ENCODE results near the gene DPP9.

Gene DPP9

GRCh38 chr19:4653793-4654436 lies 69.7 kb downstream of the DPP9 start:
- DNase-seq = no peak

GRCh38 chr19:4652075-4652474 lies 71.6 kb downstream of the DPP9 start:
- DNase-seq = no peak

- DNase-seq = no peak
Measured at GRCh38 chr19:4650159-4650558, 73.5 kb downstream of the DPP9 start.

GRCh38 chr19:4649392-4650047 lies 74.1 kb downstream of the DPP9 start:
- no peak for DNase-seq

DNA sequence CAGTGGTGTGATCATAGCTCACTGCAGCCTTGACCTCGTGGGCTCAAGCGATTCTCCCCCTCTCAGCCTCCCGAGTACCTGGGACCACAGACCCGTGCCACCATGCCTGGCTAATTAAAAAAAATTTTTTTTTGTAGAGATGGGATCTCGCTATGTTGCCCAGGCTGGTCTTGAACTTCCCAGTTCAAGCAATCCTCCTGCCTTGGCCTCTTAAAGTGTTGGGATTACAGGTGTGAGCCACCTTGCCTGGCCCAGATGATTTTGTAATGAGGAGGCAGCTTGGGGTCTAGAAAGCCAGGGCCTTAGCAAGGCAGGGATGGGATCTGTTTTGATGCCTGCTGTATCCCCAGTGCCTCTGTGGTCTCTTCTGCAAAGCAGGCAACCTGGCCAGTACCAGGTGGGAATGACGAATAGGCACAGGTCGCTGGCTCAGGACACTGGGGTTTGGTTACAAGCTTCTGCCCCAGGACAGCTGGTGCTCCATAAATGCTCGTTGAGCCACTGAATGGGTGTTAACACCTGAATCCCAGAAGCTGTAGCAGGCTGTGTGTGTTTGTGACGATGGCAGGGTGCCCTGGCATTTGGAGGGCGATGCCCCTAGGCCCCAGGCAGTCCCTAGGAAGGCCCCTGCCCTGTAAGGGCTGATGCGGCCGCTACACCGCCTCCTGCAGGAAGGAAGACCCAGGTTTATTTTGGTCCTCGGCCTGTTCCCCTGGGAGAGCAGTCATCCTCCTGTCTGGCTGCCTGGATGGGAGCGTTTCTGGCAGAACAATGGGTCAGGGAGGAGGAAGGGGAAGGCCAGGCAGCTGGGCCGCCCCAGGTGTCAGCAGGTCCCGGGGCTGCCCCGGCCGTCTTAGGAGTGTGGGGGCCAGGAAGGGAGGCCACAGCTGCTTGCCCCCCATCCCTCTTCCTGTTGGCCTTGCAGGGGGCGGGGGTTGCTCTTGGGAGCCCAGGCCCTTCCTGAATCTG lies 75.7 kb downstream of the DPP9 start:
- DNase-seq = no peak

GRCh38 chr19:4645718-4646117 lies 77.9 kb downstream of the DPP9 start:
- DNase-seq = no peak

GRCh38 chr19:4642625-4643024 lies 81.0 kb downstream of the DPP9 start:
- no peak for DNase-seq

DNA sequence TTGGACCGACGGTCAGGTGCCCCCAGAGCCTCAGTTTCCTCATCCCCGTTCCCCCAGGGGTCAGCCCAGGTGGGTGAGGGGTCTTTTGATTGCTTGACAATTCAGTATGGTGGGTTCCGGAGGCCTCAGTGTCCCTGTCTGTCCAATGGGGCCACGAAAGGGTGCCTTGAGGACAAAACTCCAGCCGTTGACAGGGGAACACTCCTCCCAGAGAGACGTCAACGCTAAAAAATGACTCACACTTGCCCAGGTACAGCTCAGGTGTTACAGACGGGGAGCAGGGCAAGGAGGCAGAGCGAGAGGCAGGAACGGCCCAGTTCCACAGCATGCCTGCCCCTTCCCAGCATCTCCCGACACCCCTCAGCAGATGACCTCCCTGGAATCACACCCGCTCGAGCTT lies 82.5 kb downstream of the DPP9 start:
- DNase-seq = no peak

DNA sequence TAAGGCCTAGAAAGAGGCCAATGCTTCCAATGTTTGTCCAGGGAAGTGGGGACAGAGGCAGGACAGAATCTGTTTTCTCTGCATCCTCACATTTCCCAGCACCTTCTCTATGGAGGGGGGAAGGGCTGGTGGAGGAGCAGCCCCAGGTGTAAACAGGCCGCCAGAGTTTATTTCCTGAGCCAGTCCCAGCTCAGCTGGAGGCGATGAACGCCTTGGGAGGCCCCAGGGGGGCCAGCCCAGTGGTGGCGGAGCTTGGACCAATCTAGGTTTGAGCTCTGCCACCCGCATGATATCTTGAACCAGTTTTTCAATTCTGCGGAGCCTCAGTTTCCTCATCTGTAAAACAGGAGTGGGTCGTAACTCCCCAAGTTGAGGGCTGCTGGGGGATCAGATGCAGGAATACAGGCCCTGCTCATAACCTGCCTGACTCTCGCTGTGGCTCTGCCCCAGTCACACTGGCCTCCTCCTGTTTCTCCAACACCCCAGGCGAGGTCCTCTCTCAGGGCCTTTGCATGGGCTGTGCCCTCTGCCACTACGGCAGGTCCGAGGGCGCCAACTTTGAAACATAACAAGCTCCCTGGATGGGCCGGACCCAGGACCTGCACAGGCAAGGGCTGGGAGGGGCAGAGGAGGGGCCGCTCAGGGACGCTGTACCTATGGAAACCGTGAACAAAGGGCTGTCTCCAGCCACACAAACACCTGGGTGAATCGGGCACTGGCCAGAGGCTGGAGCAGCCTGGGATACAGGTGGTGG lies 83.2 kb downstream of the DPP9 start:
- DNase-seq = no peak

DNA sequence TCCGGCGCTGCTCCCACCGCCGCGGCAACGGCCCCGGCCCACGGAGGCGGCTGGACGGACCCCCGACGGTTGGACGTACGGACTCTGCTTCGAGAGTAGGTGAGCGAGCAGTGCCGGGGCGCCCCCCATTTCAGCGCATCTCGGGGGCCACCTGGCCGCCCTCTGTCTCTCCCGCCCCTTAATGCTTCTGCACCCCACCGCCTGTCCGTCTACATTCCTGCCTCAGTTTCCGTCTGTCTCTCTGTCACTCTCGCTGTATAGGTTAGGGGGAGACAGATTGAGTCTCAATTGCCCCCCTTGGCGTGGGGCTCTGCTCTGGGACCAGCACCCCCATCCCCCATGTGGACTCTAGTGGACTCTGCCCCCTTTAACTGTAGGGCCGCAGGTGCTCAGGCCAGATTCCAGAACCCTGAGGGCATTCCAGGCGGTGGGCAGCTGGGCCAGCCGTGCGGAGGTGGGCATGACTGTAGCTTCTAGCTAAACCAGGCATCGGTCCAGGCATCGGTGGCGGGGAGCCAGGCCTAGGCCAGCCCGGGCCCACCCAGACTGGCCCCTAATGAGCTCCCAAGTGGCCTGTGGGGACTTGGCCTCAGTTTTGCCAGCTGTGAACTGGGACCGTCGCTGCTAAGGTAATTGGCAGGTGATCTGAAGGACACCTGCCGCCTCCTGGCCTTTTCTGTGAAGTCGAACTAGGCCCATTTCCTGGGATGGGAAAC lies 84.0 kb downstream of the DPP9 start:
- DNase-seq = no peak

DNA sequence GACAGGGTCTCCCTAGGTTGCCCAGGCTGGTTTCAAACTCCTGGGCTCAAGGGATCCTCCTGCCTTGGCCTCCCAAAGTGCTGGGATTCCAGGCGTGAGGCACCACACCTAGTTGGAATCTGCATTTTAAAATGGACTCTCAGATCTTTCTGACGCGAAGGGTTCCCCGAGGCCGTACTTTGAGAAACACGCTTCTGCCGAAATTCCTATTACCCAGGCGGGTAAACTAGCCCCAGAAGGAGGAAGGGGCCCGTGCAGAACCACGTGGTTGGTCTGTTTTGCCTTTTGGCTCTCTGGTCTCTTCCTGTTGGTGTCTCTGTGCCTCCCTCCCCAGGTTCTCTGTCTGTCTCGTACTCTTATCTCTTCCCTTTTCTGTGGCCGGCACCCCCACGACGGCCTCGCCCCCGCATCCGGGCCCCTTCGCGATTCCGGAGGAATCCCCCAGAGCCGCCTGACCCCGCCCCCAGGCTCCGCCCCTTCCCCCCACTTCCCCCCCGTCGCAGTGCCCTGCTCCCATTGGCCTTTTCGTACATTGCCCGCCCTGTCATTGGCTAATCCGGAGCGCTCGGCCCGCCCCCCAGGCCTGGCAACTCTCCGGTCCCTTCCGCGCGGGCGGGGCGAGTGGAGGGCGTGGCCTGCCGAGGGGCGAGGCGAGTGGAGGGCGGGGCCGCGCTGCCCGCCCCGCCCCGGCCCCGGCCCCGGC lies 84.7 kb downstream of the DPP9 start, which contains the start of gene TNFAIP8L1:
TSS of gene TNFAIP8L1 (plus strand) at position 689 of the 703 bp plus-strand sequence. CDS start 12,354 bp downstream, outside the sequence.
- peak; percentile 99 for DNase-seq

- no peak for DNase-seq
Measured at GRCh38 chr19:4638317-4638716, 85.3 kb downstream of the DPP9 start.

GRCh38 chr19:4636761-4637160 lies 86.9 kb downstream of the DPP9 start:
- no peak for DNase-seq

- DNase-seq = peak; percentile 60
Measured at GRCh38 chr19:4636151-4636717, 87.4 kb downstream of the DPP9 start.

DNA sequence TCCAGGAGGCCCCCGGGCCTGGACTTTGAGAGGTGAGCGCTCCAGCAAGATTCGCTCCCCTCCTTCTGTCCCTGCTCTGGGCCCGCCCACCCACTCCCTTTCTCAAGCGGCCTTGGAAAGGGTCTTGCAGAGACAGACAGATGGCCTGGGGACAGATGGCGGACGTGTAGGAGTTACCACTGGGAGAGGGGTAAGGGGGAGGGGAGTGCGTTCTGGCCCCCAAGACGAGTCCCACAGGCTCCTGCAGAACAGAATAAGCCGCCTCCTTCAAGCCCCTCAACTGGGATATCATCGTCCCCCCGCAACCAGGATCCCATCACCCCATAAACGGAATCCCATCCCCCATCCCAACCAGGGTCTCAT lies 87.9 kb downstream of the DPP9 start:
- DNase-seq = no peak

- DNase-seq = peak; percentile 72
Measured at GRCh38 chr19:4633140-4633967, 90.3 kb downstream of the DPP9 start.
